Peyer's patch (tissue), 4 donors: ENCODE results near the gene SLC6A17.

Source experiments
- POLR2A ChIP-seq, 2 donors: fragments of 450-650 bp; IDR thresholded peaks; one replicate each; pipeline ENCODE4 v1.5.1; 2017; ENCODE audit warnings: antibody characterized with exemption in 2 of 2, mild to moderate bottlenecking in 2 of 2, moderate library complexity in 2 of 2
- TF ChIP-seq, protein P1 (sequence below), 6 experiments: fragments of 450-650 bp in 4 of 6; fragments of 200-600 bp in 2 of 6; sonication (generic) in 1 of 6; IDR thresholded peaks; one replicate each; pipeline ENCODE4 v1.5.1; 2017 to 2019; ENCODE audit warnings: antibody characterized with exemption in 6 of 6, mild to moderate bottlenecking in 3 of 6, moderate library complexity in 1 of 6

DNA sequence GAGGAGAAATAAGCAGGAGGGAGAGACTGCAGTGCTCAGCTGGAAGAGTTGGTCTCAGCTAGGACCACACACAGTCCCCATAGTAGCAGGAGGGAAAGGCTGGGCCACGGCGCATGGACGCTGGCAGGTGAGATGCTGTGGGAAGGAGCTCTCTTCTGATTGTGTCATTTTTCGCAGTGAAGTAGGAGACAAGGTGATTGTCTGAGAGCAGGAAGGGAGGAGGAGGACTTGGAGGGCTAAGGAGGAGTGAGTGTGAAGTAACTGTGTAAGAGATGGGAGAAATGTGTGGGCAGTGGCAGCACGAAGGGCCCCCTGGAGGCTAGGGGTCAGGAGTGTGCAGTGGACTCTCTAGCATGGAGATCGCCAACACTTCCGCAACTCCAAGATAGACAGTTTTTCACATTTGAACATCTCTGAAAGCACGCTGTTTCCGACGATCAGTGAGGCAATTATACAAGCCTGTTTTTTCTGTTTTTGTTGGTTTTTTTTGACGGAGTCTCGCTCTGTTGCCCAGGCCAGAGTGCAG is 33.4 kb downstream of the SLC6A17 start:
- no peak for TF ChIP-seq POLR2A (IDR thresholded peaks at IDR 0.05)
- TF ChIP-seq, protein P1, sequence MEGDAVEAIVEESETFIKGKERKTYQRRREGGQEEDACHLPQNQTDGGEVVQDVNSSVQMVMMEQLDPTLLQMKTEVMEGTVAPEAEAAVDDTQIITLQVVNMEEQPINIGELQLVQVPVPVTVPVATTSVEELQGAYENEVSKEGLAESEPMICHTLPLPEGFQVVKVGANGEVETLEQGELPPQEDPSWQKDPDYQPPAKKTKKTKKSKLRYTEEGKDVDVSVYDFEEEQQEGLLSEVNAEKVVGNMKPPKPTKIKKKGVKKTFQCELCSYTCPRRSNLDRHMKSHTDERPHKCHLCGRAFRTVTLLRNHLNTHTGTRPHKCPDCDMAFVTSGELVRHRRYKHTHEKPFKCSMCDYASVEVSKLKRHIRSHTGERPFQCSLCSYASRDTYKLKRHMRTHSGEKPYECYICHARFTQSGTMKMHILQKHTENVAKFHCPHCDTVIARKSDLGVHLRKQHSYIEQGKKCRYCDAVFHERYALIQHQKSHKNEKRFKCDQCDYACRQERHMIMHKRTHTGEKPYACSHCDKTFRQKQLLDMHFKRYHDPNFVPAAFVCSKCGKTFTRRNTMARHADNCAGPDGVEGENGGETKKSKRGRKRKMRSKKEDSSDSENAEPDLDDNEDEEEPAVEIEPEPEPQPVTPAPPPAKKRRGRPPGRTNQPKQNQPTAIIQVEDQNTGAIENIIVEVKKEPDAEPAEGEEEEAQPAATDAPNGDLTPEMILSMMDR (IDR thresholded peaks at IDR 0.05): no peak
